HG02943 (cell line): ENCODE measurements around the gene PRR5.

ENCODE experiments used
- ATAC-seq: cut with Tn5 transposase; IDR thresholded peaks from one replicate; pipeline ENCODE4 v1.9.1; 2021; ENCODE audit warnings: mild to moderate bottlenecking, low read depth, moderate library complexity; ENCODE audit not compliant: unreplicated experiment

PRR5 gene

GRCh38 chr22:44691796-44692661 is 10.0 kb upstream of the PRR5 start:
- no peak for ATAC-seq

GRCh38 chr22:44692662-44693007 is 9.4 kb upstream of the PRR5 start:
- ATAC-seq, result no peak

GRCh38 chr22:44693145-44693544 is 8.9 kb upstream of the PRR5 start:
- no peak for ATAC-seq

- ATAC-seq, result no peak
Measured at GRCh38 chr22:44693756-44694155, 8.2 kb upstream of the PRR5 start.

- no peak for ATAC-seq
Measured at GRCh38 chr22:44697423-44698141, 4.4 kb upstream of the PRR5 start.

- no peak for ATAC-seq
Measured at GRCh38 chr22:44698531-44699421, 3.2 kb upstream of the PRR5 start.

- ATAC-seq, result no peak
Measured at GRCh38 chr22:44700456-44700855, 1.5 kb upstream of the PRR5 start.

GRCh38 chr22:44701187-44701790 is 715 bp upstream of the PRR5 start:
- no peak for ATAC-seq

- peak; percentile 17 for ATAC-seq
Measured at GRCh38 chr22:44702479-44703198, 635 bp downstream of the PRR5 start.

- ATAC-seq, result no peak
Measured at GRCh38 chr22:44703255-44703870, 1.4 kb downstream of the PRR5 start.

GRCh38 chr22:44704159-44705021 is 2.4 kb downstream of the PRR5 start:
- ATAC-seq, result no peak

GRCh38 chr22:44705022-44705297 is 3.0 kb downstream of the PRR5 start:
- ATAC-seq, result no peak

- ATAC-seq, result no peak
Measured at GRCh38 chr22:44706488-44706887, 4.5 kb downstream of the PRR5 start.

- ATAC-seq, result no peak
Measured at GRCh38 chr22:44707178-44707577, 5.2 kb downstream of the PRR5 start.

GRCh38 chr22:44707752-44708151 is 5.7 kb downstream of the PRR5 start:
- ATAC-seq, result no peak

- ATAC-seq, result no peak
Measured at GRCh38 chr22:44709881-44710392, 7.9 kb downstream of the PRR5 start.

- no peak for ATAC-seq
Measured at GRCh38 chr22:44710474-44711240, 8.7 kb downstream of the PRR5 start.

- no peak for ATAC-seq
Measured at GRCh38 chr22:44711241-44711560, 9.2 kb downstream of the PRR5 start.
